HG03280 (cell line): ENCODE results near the gene SPINK8.
"Not testable (repeated sequence)": the region's sequence is repeated elsewhere in the genome, so short reads cannot be mapped to it uniquely, and the experiment has no call there.

ENCODE experiments used
- ATAC-seq: cut with Tn5 transposase; IDR thresholded peaks from one replicate; pipeline ENCODE4 v1.9.1; 2021; ENCODE audit warnings: mild to moderate bottlenecking, moderate library complexity; ENCODE audit not compliant: unreplicated experiment

The SPINK8 gene

DNA sequence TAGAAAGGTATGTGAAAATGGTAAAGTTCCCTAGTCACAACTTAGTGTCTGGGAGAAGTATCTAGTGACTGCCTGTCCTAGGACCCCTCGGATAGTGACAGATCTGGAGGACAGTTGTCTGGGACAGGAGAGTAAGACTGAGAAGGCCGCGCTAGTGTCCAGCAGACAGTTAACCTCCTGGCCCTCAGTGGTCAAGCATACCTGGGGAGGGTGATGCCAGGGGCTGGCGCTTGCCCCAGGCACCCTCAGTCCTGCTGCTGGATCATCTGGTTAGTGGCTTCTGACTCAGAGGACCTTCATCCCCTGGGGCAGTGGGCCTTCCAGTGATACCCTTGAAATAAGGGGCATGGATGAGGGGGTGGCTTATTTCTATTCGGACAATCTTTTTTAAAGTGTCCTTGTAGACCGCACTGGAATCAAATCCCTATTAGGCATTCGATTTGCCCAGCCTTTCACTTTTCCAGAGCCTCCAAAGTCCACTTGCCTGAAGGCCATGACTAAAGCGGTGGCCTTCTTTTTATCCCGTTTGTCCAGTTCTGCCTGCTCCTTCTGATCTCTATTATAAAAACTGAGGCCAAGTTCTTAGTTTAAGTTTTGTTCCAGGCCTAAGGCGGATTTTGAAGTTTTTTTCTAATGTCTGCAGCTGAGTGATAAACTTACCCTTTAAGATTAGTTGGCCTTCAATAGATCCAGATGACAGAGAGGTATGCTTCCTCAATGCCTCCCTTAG lies 1.6 kb downstream of the SPINK8 start:
- ATAC-seq: not testable (repeated sequence)

- no peak for ATAC-seq
These were observed 12.5 kb downstream of the SPINK8 start for GRCh38 chr3:48320996-48321395.

GRCh38 chr3:48318713-48319468 lies 14.6 kb downstream of the SPINK8 start:
- ATAC-seq: no peak

GRCh38 chr3:48314542-48314941 lies 18.9 kb downstream of the SPINK8 start:
- ATAC-seq: no peak

GRCh38 chr3:48306860-48307530 lies 26.5 kb downstream of the SPINK8 start:
- ATAC-seq: no peak

DNA sequence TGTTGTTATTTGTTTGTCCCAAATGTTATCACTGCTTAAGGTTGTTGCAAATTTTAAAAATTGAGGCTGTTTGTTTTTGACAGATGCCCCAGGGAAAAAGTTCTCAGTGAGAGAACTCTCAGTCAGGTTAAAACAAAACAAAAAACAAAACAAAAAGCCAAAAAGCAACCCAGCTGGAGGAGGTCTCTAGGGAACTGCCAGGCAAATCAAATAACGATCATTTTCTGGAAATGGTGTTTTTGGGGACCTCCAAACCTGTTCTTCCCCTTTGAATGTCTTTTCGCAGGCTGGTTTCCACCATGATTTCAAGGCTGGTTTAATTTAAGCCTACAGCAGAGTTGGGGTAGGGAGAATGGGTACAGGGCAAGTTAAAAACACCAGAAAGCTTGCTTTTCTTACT lies 27.2 kb downstream of the SPINK8 start:
- no peak for ATAC-seq

DNA sequence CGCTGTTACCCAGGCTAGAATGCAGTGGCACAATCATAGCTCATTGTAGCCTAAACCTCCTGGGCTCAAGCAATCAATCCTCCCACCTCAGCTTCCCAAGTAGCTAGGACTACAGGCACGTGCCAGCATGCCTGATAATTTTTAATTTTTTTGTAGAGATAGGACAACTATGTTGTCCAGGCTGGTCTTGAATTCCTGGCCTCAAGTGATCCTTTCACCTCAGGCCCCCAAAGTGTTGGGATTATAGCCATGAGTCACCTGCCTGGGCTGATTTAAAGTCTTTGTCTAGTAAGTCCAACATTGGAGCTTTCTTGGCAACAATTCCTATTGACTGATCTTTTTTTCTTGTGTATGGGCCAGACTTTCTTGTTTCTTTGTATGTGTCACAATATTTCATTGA lies 28.1 kb downstream of the SPINK8 start:
- no peak for ATAC-seq

GRCh38 chr3:48303021-48303420 lies 30.4 kb downstream of the SPINK8 start:
- no peak for ATAC-seq

- ATAC-seq: no peak
These were observed 31.7 kb downstream of the SPINK8 start for GRCh38 chr3:48301800-48302166.

GRCh38 chr3:48301020-48301799 lies 32.3 kb downstream of the SPINK8 start, which contains the start of gene NME6:
Gene NME6, minus strand, starts transcription at chr3:48301367.
- ATAC-seq: peak; percentile 76

GRCh38 chr3:48299746-48300712 lies 33.4 kb downstream of the SPINK8 start:
- ATAC-seq: peak; percentile 53

DNA sequence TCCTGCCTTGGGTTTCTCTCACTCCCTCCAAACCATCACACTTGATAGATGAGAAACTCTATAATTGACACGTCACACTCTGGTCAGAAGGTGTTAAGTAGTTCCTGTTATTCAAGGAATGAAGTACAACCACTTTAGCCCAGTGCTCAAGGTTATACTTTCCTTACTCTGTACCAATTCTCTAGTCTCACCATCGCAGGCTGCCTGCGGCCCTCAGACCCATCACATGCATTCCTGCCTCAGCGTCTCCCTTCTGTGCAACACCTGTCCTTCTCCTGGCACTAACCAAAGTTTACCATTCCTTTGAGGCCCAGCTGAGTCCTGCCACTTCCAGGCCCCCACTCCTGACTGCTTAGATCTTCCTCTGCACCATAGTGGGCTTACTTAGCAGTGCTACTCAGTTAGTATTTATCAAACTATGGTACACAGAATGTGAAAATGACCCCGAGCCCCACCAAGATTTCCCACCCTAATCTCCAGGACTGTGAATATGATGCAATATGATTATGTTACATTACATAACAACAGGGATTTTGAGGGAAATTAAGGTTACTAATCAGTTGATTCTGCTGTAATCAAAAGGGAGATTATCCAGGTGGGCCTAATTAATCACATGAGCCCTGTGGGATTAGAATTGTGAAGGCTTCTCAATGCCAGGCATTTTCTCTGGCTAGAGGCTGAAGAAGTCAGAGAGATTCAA lies 36.2 kb downstream of the SPINK8 start:
- ATAC-seq: no peak

DNA sequence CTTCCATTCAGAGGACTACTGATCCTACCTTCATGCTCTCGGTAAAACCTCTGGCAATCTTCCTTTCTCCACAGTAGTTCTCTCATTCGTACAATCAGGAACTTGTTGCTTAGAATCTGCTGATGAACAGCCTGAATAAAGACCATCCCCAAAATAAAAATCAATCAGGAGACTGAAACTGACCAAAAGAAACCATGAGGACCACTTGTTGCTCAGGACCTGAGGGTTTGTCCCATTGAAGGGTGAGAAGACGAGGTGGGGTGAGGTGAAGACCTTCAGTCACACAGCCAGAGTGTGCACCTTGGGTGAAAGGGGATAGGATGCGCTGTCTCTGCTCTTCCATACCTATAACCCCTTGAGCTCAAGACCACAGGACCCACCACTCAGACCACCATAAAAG lies 36.8 kb downstream of the SPINK8 start:
- ATAC-seq: no peak

GRCh38 chr3:48294611-48295263 lies 38.7 kb downstream of the SPINK8 start:
- ATAC-seq: no peak

GRCh38 chr3:48289659-48290058 lies 43.8 kb downstream of the SPINK8 start:
- ATAC-seq: no peak

- ATAC-seq: no peak
These were observed 46.4 kb downstream of the SPINK8 start for GRCh38 chr3:48287034-48287433.

DNA sequence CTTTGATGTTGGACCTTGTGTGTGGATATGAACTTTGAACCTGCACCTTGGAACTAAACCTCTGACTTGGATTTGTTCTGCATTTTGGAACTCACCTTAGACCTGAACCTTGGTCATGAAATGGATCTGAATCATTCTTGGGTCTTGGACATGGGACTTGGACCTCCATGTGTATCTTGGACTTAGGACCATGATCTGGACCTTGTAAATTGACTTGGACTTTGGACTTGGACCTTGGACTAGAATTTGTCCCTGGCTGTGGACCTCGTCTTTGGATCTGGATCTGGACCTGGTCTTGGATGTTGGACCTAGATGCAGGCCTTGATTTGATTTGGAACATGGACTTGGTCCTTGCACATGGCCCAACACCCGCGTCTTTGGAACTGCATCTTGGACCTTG lies 47.2 kb downstream of the SPINK8 start:
- no peak for ATAC-seq

GRCh38 chr3:48285675-48286074 lies 47.8 kb downstream of the SPINK8 start:
- ATAC-seq: no peak

GRCh38 chr3:48285132-48285531 lies 48.3 kb downstream of the SPINK8 start:
- no peak for ATAC-seq
